B cell (primary cell): ENCODE results near the gene BCL7B. TPM values are rescaled to one million over a fixed set of nuclear protein-coding genes. Genes with fewer than 3 reads are reported as not detected.

Experiments
- ATAC-seq: fragments of 200-7000 bp; cut with Tn5 transposase; one replicate; pipeline ENCODE4 v1.10.0; 2021; ENCODE audit warnings: low read depth, mild to moderate bottlenecking, moderate number of reproducible peaks, moderate library complexity
- CTCF ChIA-PET: fragments of 350-600 bp; sonication (Branson Sonifier 250); formaldehyde crosslinking; loops from one replicate; lab custom pipeline; 2021; ENCODE audit warnings: antibody characterized with exemption, inconsistent platforms; lab: Charles Lee
- POLR2A ChIA-PET: fragments of 350-600 bp; sonication (Branson Sonifier 250); formaldehyde crosslinking; loops from one replicate; lab custom pipeline; 2021; ENCODE audit warnings: antibody characterized with exemption; lab: Charles Lee
- DNase-seq: peaks from one replicate; pipeline ENCODE4 v3.0.0; 2013
- H2AFZ ChIP-seq: 2 replicates; pipeline ENCODE4 v1.6.1; 2012; ENCODE audit warnings: mild to moderate bottlenecking, low read depth, low read length; ENCODE audit not compliant: insufficient read depth, poor library complexity, severe bottlenecking
- H3K27ac ChIP-seq, 2 donors: 1 replicate in 1 of 2; 2 replicates in 1 of 2; pipeline ENCODE4 v1.5.1; 2012 to 2013; ENCODE audit warnings: low read length in 2 of 2, mild to moderate bottlenecking in 2 of 2, moderate library complexity in 1 of 2
- H3K27me3 ChIP-seq, 4 experiments: fragments of 200-600 bp in 1 of 4; sonication (generic) in 1 of 4; replicated peaks in 1 of 4; 1 replicate in 2 of 4; 2 replicates in 2 of 4; pipeline versions ENCODE4 v1.6.1 to v1.7.0; 2013 to 2016; ENCODE audit warnings: low read length in 3 of 4, mild to moderate bottlenecking in 2 of 4, mixed read lengths in 1 of 4, moderate library complexity in 1 of 4; ENCODE audit not compliant: insufficient read depth in 4 of 4, control insufficient read depth in 3 of 4; ENCODE audit errors: control extremely low read depth in 1 of 4
- H3K36me3 ChIP-seq, 2 experiments: replicated peaks in 1 of 2; 1 replicate in 1 of 2; 2 replicates in 1 of 2; pipeline versions ENCODE4 v1.6.1 to v1.7.1; 2013; ENCODE audit warnings: low read length in 1 of 2; ENCODE audit not compliant: insufficient read depth in 2 of 2, control insufficient read depth in 1 of 2; ENCODE audit errors: control extremely low read depth in 1 of 2, extremely low read depth in 1 of 2
- H3K4me1 ChIP-seq, 2 donors: fragments of 200-600 bp in 1 of 2; sonication (generic) in 1 of 2; 1 replicate in 1 of 2; 2 replicates in 1 of 2; pipeline versions ENCODE4 v1.5.1 to v1.6.1; 2013 to 2017; ENCODE audit warnings: low read length in 2 of 2; ENCODE audit not compliant: control insufficient read depth in 2 of 2, insufficient read depth in 2 of 2
- H3K4me2 ChIP-seq: replicated peaks from 2 replicates; pipeline ENCODE3; 2012; ENCODE audit warnings: mild to moderate bottlenecking, low read depth, low read length; ENCODE audit not compliant: poor library complexity, severe bottlenecking
- H3K4me3 ChIP-seq, 5 experiments: fragments of 200-600 bp in 1 of 5; sonication (generic) in 1 of 5; 1 replicate in 3 of 5; 2 replicates in 2 of 5; pipeline versions ENCODE4 v1.5.1 to v1.7.0; 2011 to 2016; ENCODE audit warnings: low read length in 4 of 5, mild to moderate bottlenecking in 4 of 5, low read depth in 2 of 5, control low read depth in 1 of 5, moderate library complexity in 1 of 5; ENCODE audit not compliant: insufficient read depth in 1 of 5; ENCODE audit errors: control extremely low read depth in 1 of 5, extremely low read depth in 1 of 5
- H3K79me2 ChIP-seq: fragments of 200-600 bp; sonication (generic); one replicate; pipeline ENCODE4 v1.6.0; 2016; ENCODE audit warnings: low read length; ENCODE audit not compliant: control insufficient read depth, insufficient read depth
- H3K9ac ChIP-seq: fragments of 200-600 bp; sonication (generic); 2 replicates; pipeline ENCODE4 v1.6.1; 2017; ENCODE audit warnings: mild to moderate bottlenecking, low read length, moderate library complexity
- H3K9me3 ChIP-seq, 3 donors: one replicate each; pipeline versions ENCODE4 v1.6.1 to v1.7.1; 2013; ENCODE audit warnings: low read length in 2 of 3; ENCODE audit not compliant: control insufficient read depth in 2 of 3, insufficient read depth in 1 of 3; ENCODE audit errors: control extremely low read depth in 1 of 3
- H4K20me1 ChIP-seq: 2 replicates; pipeline ENCODE4 v1.6.0; 2012; ENCODE audit warnings: mild to moderate bottlenecking, low read length; ENCODE audit not compliant: insufficient read depth, control insufficient read depth, poor library complexity, severe bottlenecking
- H3K27ac Mint-ChIP-seq: one replicate; pipeline ENCODE4 v1.8.0; 2021; ENCODE audit warnings: mixed read lengths
- H3K27me3 Mint-ChIP-seq: one replicate; pipeline ENCODE4 v1.8.0; 2021; ENCODE audit warnings: mixed read lengths
- H3K4me1 Mint-ChIP-seq: one replicate; pipeline ENCODE4 v1.8.0; 2021; ENCODE audit warnings: mixed read lengths
- H3K4me3 Mint-ChIP-seq: one replicate; pipeline ENCODE4 v1.8.0; 2021; ENCODE audit warnings: mixed read lengths
- H3K9me3 Mint-ChIP-seq: one replicate; pipeline ENCODE4 v1.8.0; 2022; ENCODE audit warnings: mixed read lengths; ENCODE audit not compliant: insufficient read depth
- EZH2 ChIP-seq: IDR thresholded peaks from 2 replicates; pipeline ENCODE4 v1.6.1; 2012; ENCODE audit warnings: borderline replicate concordance, low read depth, mild to moderate bottlenecking, moderate library complexity, low read length; ENCODE audit not compliant: insufficient read depth, poor library complexity, severe bottlenecking
- WGBS: methylation state at CpG from one replicate; pipeline ENCODE4 v1.1.5; 2013; ENCODE audit warnings: missing lambda C conversion rate; ENCODE audit not compliant: insufficient coverage; 5-methylcytosine and 5-hydroxymethylcytosine counted together
- intact Hi-C: fragments of 100-400 bp; cut with micrococcal nuclease; formaldehyde crosslinking; loops from one replicate; pipeline ENCODE4 v1.10.0; 2022
- polyA plus RNA-seq: library from polyadenylated mRNA; depleted of rRNA; stranded (reverse); fragments of >200 nt; gene quantifications from 2 replicates; pipeline ENCODE4 v1.2.3, GENCODE V29; 2012
- total RNA-seq, 2 donors: library from RNA; stranded (reverse); fragments of 120-200 nt in 1 of 2; gene quantifications; 1 replicate in 1 of 2; 2 replicates in 1 of 2; pipeline versions ENCODE4 v1.2.3 to v1.2.4, GENCODE V29; 2013 to 2022
- TF ChIP-seq, protein P1 (sequence below): fragments of 200-600 bp; IDR thresholded peaks from one replicate; pipeline ENCODE4 v1.8.0; 2022; ENCODE audit warnings: antibody characterized with exemption, mild to moderate bottlenecking

BCL7B gene
- total and polyA plus RNA-seq, 2 donors (not counting 1 experiment from before 2014, with no cell fraction given), result 61.9 to 69.8 TPM

- CTCF ChIA-PET, result interaction anchor here (1.0 to 1.2 kb wide), 2 partner anchors 11 to 606 kb away, joined by 4 to 5 read pairs; no protein-coding TSS in a partner anchor
- peaks cover 62% of the 10 kb centered on the region for H3K79me2 ChIP-seq
- H3K36me3 ChIP-seq, result peaks cover 1 to 20% of the 10 kb centered on the region in 2 experiments
- H3K27ac ChIP-seq, result peak overlapping the region; percentile 33 to 87
- under 1% methylated on average over 19 of the region's 36 CpGs for WGBS
- H2AFZ ChIP-seq, result peak overlapping the region; percentile 74
- H3K9me3 ChIP-seq, result no peaks in the 10 kb centered on the region
- POLR2A ChIA-PET, result interaction anchor here (0.5 to 2.3 kb wide), 6 partner anchors 8 to 214 kb away, joined by 3 to 11 read pairs (median 4); partner anchors contain the start of genes BCL7B and TBL2
- Mint-ChIP-seq H3K4me3 (peak overlapping the region; percentile 91), H3K27ac (peak overlapping the region; percentile 90), H3K9me3 (no peaks in the 10 kb centered on the region), H3K4me1 (peaks cover 58% of the 10 kb centered on the region), H3K27me3 (no peaks in the 10 kb centered on the region)
- no peaks in the 10 kb centered on the region for H3K27me3 ChIP-seq
- H3K9ac ChIP-seq, result peak overlapping the region; percentile 85
- peak; percentile 27 for DNase-seq
- intact Hi-C loops, result loop anchor here (5.0 kb wide), 1 partner anchor 561 kb away; the partner anchor contains the start of gene LIMK1
- H3K4me1 ChIP-seq, result peaks cover 48 to 49% of the 10 kb centered on the region in 2 donors
- peak overlapping the region; percentile 89 for H3K4me2 ChIP-seq
- H4K20me1 ChIP-seq, result peaks cover 41% of the 10 kb centered on the region
- peak overlapping the region; percentile 41 to 78 (median 68) for H3K4me3 ChIP-seq
- TF ChIP-seq EZH2, result no peak
- TF ChIP-seq, protein P1, sequence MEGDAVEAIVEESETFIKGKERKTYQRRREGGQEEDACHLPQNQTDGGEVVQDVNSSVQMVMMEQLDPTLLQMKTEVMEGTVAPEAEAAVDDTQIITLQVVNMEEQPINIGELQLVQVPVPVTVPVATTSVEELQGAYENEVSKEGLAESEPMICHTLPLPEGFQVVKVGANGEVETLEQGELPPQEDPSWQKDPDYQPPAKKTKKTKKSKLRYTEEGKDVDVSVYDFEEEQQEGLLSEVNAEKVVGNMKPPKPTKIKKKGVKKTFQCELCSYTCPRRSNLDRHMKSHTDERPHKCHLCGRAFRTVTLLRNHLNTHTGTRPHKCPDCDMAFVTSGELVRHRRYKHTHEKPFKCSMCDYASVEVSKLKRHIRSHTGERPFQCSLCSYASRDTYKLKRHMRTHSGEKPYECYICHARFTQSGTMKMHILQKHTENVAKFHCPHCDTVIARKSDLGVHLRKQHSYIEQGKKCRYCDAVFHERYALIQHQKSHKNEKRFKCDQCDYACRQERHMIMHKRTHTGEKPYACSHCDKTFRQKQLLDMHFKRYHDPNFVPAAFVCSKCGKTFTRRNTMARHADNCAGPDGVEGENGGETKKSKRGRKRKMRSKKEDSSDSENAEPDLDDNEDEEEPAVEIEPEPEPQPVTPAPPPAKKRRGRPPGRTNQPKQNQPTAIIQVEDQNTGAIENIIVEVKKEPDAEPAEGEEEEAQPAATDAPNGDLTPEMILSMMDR, result no peak
- ATAC-seq, result no peak
These were observed 36.5 kb downstream of the BCL7B start for GRCh38 chr7:73520673-73521635.
